Suppressor macrophage (primary cell): ENCODE data around the gene LRRC8D.

Experiments used
- DNase-seq, 4 experiments: peaks; one replicate each; pipeline ENCODE4 v3.0.0-alpha.2; 2020 to 2022

LRRC8D gene

GRCh38 chr1:89942825-89943658, 122.2 kb downstream of the LRRC8D start:
- DNase-seq, result peak; percentile 66 to 85 (median 77)

- no peak for DNase-seq
Observed at GRCh38 chr1:89943846-89944781, 123.3 kb downstream of the LRRC8D start.

- no peak for DNase-seq
Observed at GRCh38 chr1:89945852-89946476, 125.1 kb downstream of the LRRC8D start.

- peak in 3 of 4 experiments; percentile 15 to 38 (median 37) for DNase-seq
Observed at GRCh38 chr1:89946532-89946931, 125.7 kb downstream of the LRRC8D start.

- DNase-seq, result no peak
Observed at GRCh38 chr1:89948722-89949345, 128.0 kb downstream of the LRRC8D start.

GRCh38 chr1:89949991-89950624, 129.3 kb downstream of the LRRC8D start:
- no peak for DNase-seq

- peak in 1 of 4 experiments; percentile 14 for DNase-seq
Observed at GRCh38 chr1:89950703-89951102, 129.9 kb downstream of the LRRC8D start.

- DNase-seq, result peak in 2 of 4 experiments; percentile 42 to 49
Observed at GRCh38 chr1:89951766-89952604, 131.2 kb downstream of the LRRC8D start.

GRCh38 chr1:89952605-89953130, 131.8 kb downstream of the LRRC8D start:
- DNase-seq, result no peak

GRCh38 chr1:89953131-89953626, 132.3 kb downstream of the LRRC8D start:
- peak; percentile 43 to 61 (median 56) for DNase-seq

GRCh38 chr1:89953929-89954328, 133.1 kb downstream of the LRRC8D start:
- no peak for DNase-seq

- no peak for DNase-seq
Observed at GRCh38 chr1:89954401-89954800, 133.6 kb downstream of the LRRC8D start.

GRCh38 chr1:89955311-89956205, 134.7 kb downstream of the LRRC8D start:
- no peak for DNase-seq

- peak in 1 of 4 experiments; percentile 20 for DNase-seq
Observed at GRCh38 chr1:89957107-89957506, 136.3 kb downstream of the LRRC8D start.

GRCh38 chr1:89958851-89959654, 138.2 kb downstream of the LRRC8D start:
- DNase-seq, result no peak

GRCh38 chr1:89959719-89960118, 138.9 kb downstream of the LRRC8D start:
- DNase-seq, result no peak

GRCh38 chr1:89962024-89962741, 141.4 kb downstream of the LRRC8D start:
- DNase-seq, result peak in 3 of 4 experiments; percentile 22 to 39 (median 32)

GRCh38 chr1:89962742-89963075, 141.9 kb downstream of the LRRC8D start:
- no peak for DNase-seq
